ENCODE measurements around the gene CLIC1.

GRCh38 chr6:31690231-31691077 is 45.9 kb downstream of the CLIC1 start:
- no peak for TF ChIP-seq CTCF (IDR thresholded peaks at IDR 0.05)
- TF ChIP-seq POLR2A (IDR thresholded peaks at IDR 0.05) = no peak

All from breast epithelium (tissue), 3 donors.